Chondrocyte (in vitro differentiated cells): ENCODE measurements around the gene TNFRSF14. TPM values are rescaled to one million over a fixed set of nuclear protein-coding genes. Genes with fewer than 3 reads are reported as not detected.

ENCODE experiments used
- DNase-seq: peaks from one replicate; pipeline ENCODE4 v3.0.0; 2021; ENCODE audit warnings: mixed read lengths, low spot score
- H3K27ac Mint-ChIP-seq: one replicate; pipeline ENCODE4 v1.8.0; 2021; ENCODE audit warnings: mild to moderate bottlenecking, moderate library complexity, mixed read lengths; ENCODE audit not compliant: unreplicated experiment
- H3K27me3 Mint-ChIP-seq: 2 replicates; pipeline ENCODE4 v1.8.0; 2021; ENCODE audit warnings: low read depth, mixed read lengths
- H3K36me3 Mint-ChIP-seq: 2 replicates; pipeline ENCODE4 v1.8.0; 2021; ENCODE audit warnings: low read depth, mixed read lengths
- H3K4me1 Mint-ChIP-seq: 2 replicates; pipeline ENCODE4 v1.8.0; 2021; ENCODE audit warnings: low read depth, mild to moderate bottlenecking, mixed read lengths
- H3K4me3 Mint-ChIP-seq: one replicate; pipeline ENCODE4 v1.8.0; 2021; ENCODE audit warnings: mild to moderate bottlenecking, moderate library complexity, mixed read lengths; ENCODE audit not compliant: unreplicated experiment
- H3K9me3 Mint-ChIP-seq: 2 replicates; pipeline ENCODE4 v1.8.0; 2021; ENCODE audit warnings: low read depth, mixed read lengths
- total RNA-seq: library from RNA; stranded (reverse); gene quantifications from 3 replicates; pipeline ENCODE4 v1.2.1, GENCODE V29; 2021
- TF ChIP-seq, protein P1 (sequence below): fragments of 200-600 bp; sonication (generic); IDR thresholded peaks from 2 replicates; pipeline ENCODE4 v1.5.0; 2021; ENCODE audit warnings: antibody characterized with exemption, mild to moderate bottlenecking, moderate library complexity

TNFRSF14 gene
- total RNA-seq, 1 donor from 2014 or later, result 0.95 TPM

DNA sequence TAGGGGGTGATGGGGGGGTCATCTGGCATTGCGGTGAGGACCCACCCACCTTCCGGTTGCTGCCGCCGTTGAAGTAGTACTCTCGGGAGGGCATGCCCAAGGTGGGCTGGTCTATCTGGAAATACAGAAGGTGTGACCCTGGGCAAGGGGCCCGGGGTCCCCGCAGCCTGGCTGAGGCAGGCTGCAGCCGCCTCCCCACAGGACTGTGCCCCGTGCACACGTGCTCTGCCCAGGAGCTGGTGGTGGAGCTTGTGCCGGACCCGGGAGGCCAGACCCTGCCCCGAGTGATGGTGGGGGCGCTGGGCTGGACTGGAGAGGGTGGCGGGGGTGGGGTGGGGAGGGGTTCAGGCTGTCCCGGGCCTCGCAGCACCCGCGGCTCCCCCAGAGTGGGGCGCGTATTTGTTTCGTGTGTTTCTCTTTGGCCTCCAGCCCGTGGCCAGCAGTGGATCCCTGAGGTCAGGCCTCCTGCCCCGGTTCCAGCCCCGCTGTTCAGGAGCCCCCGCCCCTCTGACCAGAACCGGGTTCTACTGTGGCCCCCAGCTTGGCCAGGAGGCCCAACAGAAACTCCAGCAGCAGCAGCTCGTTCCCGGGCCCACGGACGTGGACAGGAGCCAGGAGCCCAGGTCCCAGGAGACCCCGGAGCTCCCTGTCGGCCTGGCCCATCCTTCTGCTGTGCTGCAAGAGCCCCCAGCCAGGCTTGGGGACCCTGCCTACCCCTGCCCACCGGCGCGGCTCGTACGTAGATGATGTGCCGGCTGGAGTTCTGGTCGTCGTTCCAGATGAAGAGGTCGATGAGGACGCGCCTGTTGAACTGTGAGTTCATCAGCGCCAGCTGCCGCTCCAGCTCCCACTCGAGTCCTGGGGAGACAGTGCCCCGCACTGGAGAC, 49.6 kb downstream of the TNFRSF14 start:
- Mint-ChIP-seq H3K36me3 (peaks cover 3% of the 10 kb centered on the region), H3K4me1 (peaks cover 7% of the 10 kb centered on the region), H3K4me3 (no peak overlapping the region), H3K27ac (no peak overlapping the region), H3K9me3 (no peaks in the 10 kb centered on the region), H3K27me3 (peaks cover 21% of the 10 kb centered on the region)
- TF ChIP-seq, protein P1, sequence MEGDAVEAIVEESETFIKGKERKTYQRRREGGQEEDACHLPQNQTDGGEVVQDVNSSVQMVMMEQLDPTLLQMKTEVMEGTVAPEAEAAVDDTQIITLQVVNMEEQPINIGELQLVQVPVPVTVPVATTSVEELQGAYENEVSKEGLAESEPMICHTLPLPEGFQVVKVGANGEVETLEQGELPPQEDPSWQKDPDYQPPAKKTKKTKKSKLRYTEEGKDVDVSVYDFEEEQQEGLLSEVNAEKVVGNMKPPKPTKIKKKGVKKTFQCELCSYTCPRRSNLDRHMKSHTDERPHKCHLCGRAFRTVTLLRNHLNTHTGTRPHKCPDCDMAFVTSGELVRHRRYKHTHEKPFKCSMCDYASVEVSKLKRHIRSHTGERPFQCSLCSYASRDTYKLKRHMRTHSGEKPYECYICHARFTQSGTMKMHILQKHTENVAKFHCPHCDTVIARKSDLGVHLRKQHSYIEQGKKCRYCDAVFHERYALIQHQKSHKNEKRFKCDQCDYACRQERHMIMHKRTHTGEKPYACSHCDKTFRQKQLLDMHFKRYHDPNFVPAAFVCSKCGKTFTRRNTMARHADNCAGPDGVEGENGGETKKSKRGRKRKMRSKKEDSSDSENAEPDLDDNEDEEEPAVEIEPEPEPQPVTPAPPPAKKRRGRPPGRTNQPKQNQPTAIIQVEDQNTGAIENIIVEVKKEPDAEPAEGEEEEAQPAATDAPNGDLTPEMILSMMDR, result no peak
- DNase-seq, result peak; percentile 93

DNA sequence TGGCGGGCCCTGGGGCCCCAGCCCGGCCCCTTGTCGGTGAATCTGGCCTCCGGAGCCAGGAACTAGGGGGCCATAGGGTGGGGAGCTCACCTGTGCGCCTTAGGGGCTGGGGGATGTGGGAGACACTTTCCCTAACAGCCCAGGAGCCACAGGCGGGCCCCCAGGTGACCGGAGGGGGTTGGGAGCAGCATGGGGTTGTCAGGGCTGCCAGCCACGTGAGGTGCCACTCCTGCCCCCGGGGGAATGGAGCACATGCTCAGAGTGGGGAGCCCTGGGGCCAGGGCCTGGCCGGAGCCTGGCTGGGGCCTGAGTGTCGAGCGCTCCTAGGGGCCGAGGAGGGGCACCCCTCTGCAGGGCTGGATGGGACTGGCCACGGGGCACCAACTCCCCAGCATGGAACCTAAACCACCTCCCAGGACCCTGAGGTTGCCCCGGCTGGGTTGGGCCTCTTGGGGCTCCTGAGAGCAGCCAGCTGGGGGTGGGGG, 50.3 kb downstream of the TNFRSF14 start:
- H3K4me3 Mint-ChIP-seq, result no peak overlapping the region
- no peak for DNase-seq
- H3K27me3 Mint-ChIP-seq, result peaks cover 14% of the 10 kb centered on the region
- H3K27ac Mint-ChIP-seq, result no peak overlapping the region
- H3K9me3 Mint-ChIP-seq, result no peaks in the 10 kb centered on the region
- peaks cover 7% of the 10 kb centered on the region for H3K4me1 Mint-ChIP-seq
- TF ChIP-seq, protein P1, result no peak
- peaks cover 3% of the 10 kb centered on the region for H3K36me3 Mint-ChIP-seq

DNA sequence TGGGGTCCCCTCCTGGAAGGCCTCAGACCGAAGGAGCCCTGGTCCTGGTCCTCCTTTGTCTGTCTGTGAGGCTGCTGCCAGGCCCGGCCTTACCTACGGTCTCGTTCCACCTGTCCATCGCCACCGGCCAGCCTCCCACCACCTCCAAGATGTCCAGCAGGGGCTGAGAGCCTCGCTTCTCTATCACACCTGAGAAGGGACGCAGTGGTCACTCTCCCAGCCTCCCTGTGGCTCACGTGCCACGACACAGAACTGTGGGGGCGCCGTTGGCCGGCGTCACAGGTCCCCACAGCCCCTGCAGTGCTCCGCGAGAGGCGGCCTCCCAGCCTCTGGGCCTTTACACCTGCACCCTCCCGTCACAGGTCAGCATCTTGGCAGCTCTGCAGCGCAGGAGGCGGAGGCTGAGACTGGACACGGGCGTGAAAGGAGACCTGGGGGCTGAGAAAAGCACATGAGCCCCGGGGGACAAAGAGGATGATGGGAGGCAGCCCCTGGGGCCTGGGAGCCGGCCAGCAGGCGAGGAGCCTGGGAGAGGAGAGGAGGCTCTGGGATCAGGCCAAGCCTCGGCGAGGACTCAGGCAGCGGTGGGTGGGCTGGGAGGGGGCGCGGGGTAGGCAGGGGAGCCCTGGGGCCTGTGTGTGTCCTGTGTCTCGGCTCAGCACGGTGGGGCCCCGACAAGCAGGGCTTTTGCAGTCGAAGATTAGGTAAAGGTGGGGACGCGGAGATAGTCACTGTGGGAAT, 50.9 kb downstream of the TNFRSF14 start:
- Mint-ChIP-seq H3K27ac (no peak overlapping the region), H3K4me3 (no peak overlapping the region), H3K9me3 (no peaks in the 10 kb centered on the region), H3K4me1 (peaks cover 7% of the 10 kb centered on the region), H3K36me3 (peaks cover 3% of the 10 kb centered on the region), H3K27me3 (peaks cover 9% of the 10 kb centered on the region)
- TF ChIP-seq, protein P1, result no peak
- no peak for DNase-seq

DNA sequence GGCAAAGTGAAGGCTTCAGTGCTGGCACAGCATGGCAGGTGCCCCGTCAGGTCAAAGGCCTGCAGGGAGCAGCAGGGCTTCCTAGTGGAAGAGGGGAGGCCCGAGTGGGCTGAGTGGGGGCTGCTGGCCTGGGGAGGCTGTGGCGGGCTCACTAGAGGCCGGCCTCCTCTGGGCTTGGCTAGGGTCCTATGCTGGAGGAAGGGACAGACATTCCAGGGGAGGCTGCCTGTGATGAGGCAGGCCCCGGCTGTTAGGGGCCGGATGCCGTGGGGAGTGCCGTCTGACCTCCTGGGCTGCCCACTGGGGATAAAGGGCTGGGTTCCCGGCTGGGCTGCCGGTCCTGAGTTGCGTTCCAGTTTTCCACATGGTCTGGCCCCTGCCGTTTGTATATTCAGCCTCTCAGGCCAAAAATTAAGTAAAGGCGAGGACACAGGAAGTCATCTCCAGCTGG, 51.5 kb downstream of the TNFRSF14 start:
- Mint-ChIP-seq H3K27ac (no peak overlapping the region), H3K36me3 (no peaks in the 10 kb centered on the region), H3K4me1 (peaks cover 7% of the 10 kb centered on the region), H3K27me3 (peaks cover 2% of the 10 kb centered on the region), H3K9me3 (no peaks in the 10 kb centered on the region), H3K4me3 (no peak overlapping the region)
- TF ChIP-seq, protein P1, result no peak
- no peak for DNase-seq
